Osteocyte (in vitro differentiated cells): Measurements from ENCODE around the gene HES6. TPM values are rescaled to one million over a fixed set of nuclear protein-coding genes. Genes with fewer than 3 reads are reported as not detected.
A peak's percentile ranks its signal among the peaks of the same experiment; 100 is the strongest.

ENCODE experiments used
- DNase-seq: peaks from one replicate; pipeline ENCODE4 v3.0.0; 2021; ENCODE audit warnings: mixed read lengths; ENCODE audit not compliant: unreplicated experiment; ENCODE audit errors: extremely low spot score
- H3K27ac Mint-ChIP-seq: one replicate; pipeline ENCODE4 v1.8.0; 2021; ENCODE audit warnings: mild to moderate bottlenecking, mixed read lengths; ENCODE audit not compliant: unreplicated experiment
- H3K27me3 Mint-ChIP-seq: one replicate; pipeline ENCODE4 v1.8.0; 2021; ENCODE audit warnings: mixed read lengths; ENCODE audit not compliant: unreplicated experiment
- H3K36me3 Mint-ChIP-seq: one replicate; pipeline ENCODE4 v1.8.0; 2021; ENCODE audit warnings: mixed read lengths; ENCODE audit not compliant: unreplicated experiment
- H3K4me1 Mint-ChIP-seq: one replicate; pipeline ENCODE4 v1.8.0; 2021; ENCODE audit warnings: mixed read lengths; ENCODE audit not compliant: unreplicated experiment
- H3K4me3 Mint-ChIP-seq: one replicate; pipeline ENCODE4 v1.8.0; 2021; ENCODE audit warnings: mild to moderate bottlenecking, moderate library complexity, mixed read lengths; ENCODE audit not compliant: unreplicated experiment
- H3K9me3 Mint-ChIP-seq: one replicate; pipeline ENCODE4 v1.8.0; 2021; ENCODE audit warnings: mixed read lengths; ENCODE audit not compliant: unreplicated experiment
- CTCF ChIP-seq: fragments of 200-600 bp; sonication (generic); IDR thresholded peaks from 2 replicates; pipeline ENCODE4 v1.5.0; 2021; ENCODE audit warnings: antibody characterized with exemption, mild to moderate bottlenecking, moderate library complexity
- total RNA-seq: library from RNA; stranded (reverse); gene quantifications from 2 replicates; pipeline ENCODE4 v1.2.1, GENCODE V29; 2021

Gene HES6
- total RNA-seq, 1 donor from 2014 or later, result 6.2 TPM

- H3K9me3 Mint-ChIP-seq, result no peaks in the 10 kb centered on the region
- no peak for TF ChIP-seq CTCF
- H3K36me3 Mint-ChIP-seq, result no peaks in the 10 kb centered on the region
- no peaks in the 10 kb centered on the region for H3K27me3 Mint-ChIP-seq
- H3K4me1 Mint-ChIP-seq, result peaks cover 7% of the 10 kb centered on the region
- DNase-seq, result no peak
- no peak overlapping the region for H3K27ac Mint-ChIP-seq
- peak overlapping the region; percentile 61 for H3K4me3 Mint-ChIP-seq
Measured at GRCh38 chr2:238238766-238239542, 884 bp downstream of the HES6 start.

GRCh38 chr2:238238311-238238765 is 1.5 kb downstream of the HES6 start:
- H3K4me1 Mint-ChIP-seq, result peaks cover 7% of the 10 kb centered on the region
- no peak for TF ChIP-seq CTCF
- H3K27me3 Mint-ChIP-seq, result no peaks in the 10 kb centered on the region
- peak overlapping the region; percentile 55 for H3K4me3 Mint-ChIP-seq
- no peak for DNase-seq
- no peaks in the 10 kb centered on the region for H3K9me3 Mint-ChIP-seq
- H3K27ac Mint-ChIP-seq, result no peak overlapping the region
- no peaks in the 10 kb centered on the region for H3K36me3 Mint-ChIP-seq

DNA sequence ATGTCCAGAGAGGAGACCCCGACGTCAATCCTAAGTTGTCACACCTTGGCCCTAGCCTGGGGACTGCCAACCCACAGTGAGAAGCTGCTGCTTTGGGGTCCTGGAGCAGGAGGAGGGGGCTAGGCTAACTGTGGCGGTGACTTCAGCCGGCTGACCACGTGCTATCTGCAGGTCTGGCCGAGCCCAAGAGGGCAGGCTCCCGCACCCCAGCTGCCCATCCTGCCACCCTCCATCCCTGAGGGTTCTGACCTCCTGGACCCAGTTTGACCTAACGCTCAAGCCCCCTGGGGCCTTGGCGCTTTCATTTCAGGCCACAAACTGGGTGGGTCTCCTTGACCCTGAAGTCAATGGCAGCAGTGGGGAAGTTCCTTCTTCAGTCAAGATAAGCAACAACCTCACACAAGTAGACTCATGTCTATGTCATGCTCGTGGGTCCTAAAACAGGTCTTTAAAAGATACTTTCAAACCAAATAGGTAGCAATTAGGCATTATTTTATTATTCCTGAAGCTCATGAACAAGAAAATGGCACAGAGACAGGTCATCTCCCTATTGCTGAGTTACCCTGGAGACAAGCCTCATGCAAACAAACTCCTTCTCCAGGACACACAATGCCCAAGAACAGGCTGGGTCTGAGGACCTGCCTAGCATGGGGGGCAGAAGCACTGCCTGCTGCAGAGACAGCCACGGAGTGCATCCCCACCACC is 2.3 kb downstream of the HES6 start:
- Mint-ChIP-seq H3K9me3 (no peaks in the 10 kb centered on the region), H3K27ac (no peak overlapping the region), H3K4me3 (no peak overlapping the region), H3K36me3 (no peaks in the 10 kb centered on the region), H3K4me1 (peaks cover 7% of the 10 kb centered on the region), H3K27me3 (no peaks in the 10 kb centered on the region)
- no peak for DNase-seq
- TF ChIP-seq CTCF, result no peak

GRCh38 chr2:238236571-238236970 is 3.3 kb downstream of the HES6 start:
- DNase-seq, result no peak
- peaks cover 12% of the 10 kb centered on the region for H3K4me1 Mint-ChIP-seq
- TF ChIP-seq CTCF, result no peak
- H3K4me3 Mint-ChIP-seq, result no peak overlapping the region
- H3K27ac Mint-ChIP-seq, result no peak overlapping the region
- H3K36me3 Mint-ChIP-seq, result no peaks in the 10 kb centered on the region
- no peaks in the 10 kb centered on the region for H3K9me3 Mint-ChIP-seq
- H3K27me3 Mint-ChIP-seq, result no peaks in the 10 kb centered on the region

DNA sequence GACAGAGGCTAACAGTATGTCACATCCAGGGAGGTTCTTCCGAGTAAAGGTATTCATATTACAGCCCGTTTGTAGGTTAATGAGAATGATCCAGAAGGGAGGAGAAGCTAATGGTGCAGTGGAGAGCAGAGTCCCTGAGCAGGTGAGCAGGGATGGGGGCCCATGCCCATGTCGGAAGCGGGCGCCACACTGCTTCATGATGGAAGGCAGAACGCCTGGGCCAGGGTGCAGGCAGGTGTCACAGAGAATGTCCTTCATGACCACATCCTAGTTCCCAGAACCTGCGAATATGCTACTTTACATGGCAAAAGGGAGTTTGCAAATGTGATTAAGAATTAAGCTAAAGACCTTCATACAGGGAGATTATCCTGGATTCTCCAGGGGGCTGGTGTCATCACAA is 4.0 kb downstream of the HES6 start:
- DNase-seq, result no peak
- Mint-ChIP-seq H3K4me3 (peak overlapping the region; percentile 44), H3K27ac (no peak overlapping the region), H3K4me1 (peaks cover 15% of the 10 kb centered on the region), H3K9me3 (no peaks in the 10 kb centered on the region), H3K27me3 (no peaks in the 10 kb centered on the region), H3K36me3 (no peaks in the 10 kb centered on the region)
- no peak for TF ChIP-seq CTCF
